Ishikawa (cell line): ENCODE results near the gene SLC25A13.

ENCODE experiments used
- CEBPB ChIP-seq: IDR thresholded peaks from 2 replicates; pipeline ENCODE4 v1.6.1; 2012
- CREB1 ChIP-seq: IDR thresholded peaks from 2 replicates; pipeline ENCODE4 v1.6.1; 2012; ENCODE audit warnings: low read depth
- EGR1 ChIP-seq: IDR thresholded peaks from 2 replicates; pipeline ENCODE4 v1.6.1; 2012
- EP300 ChIP-seq: IDR thresholded peaks from 2 replicates; pipeline ENCODE4 v1.6.1; 2012; ENCODE audit warnings: borderline replicate concordance
- FOXM1 ChIP-seq: IDR thresholded peaks from 2 replicates; pipeline ENCODE4 v1.6.1; 2012; ENCODE audit warnings: low read depth, borderline replicate concordance
- MAX ChIP-seq: IDR thresholded peaks from 2 replicates; pipeline ENCODE4 v1.6.1; 2012
- NFIC ChIP-seq: IDR thresholded peaks from 2 replicates; pipeline ENCODE4 v1.6.1; 2012
- RAD21 ChIP-seq: IDR thresholded peaks from 2 replicates; pipeline ENCODE4 v1.6.1; 2012; ENCODE audit warnings: low read depth
- REST ChIP-seq: IDR thresholded peaks from 2 replicates; pipeline ENCODE4 v1.6.1; 2012; ENCODE audit warnings: low read depth, mild to moderate bottlenecking
- TAF1 ChIP-seq: IDR thresholded peaks from 2 replicates; pipeline ENCODE4 v1.6.1; 2012; ENCODE audit warnings: low read depth, mild to moderate bottlenecking
- TCF12 ChIP-seq: IDR thresholded peaks from 2 replicates; pipeline ENCODE4 v1.6.1; 2012; ENCODE audit warnings: low read depth
- TEAD4 ChIP-seq: IDR thresholded peaks from 2 replicates; pipeline ENCODE4 v1.6.1; 2012
- USF1 ChIP-seq: IDR thresholded peaks from 2 replicates; pipeline ENCODE4 v1.6.1; 2012
- YY1 ChIP-seq: IDR thresholded peaks from 2 replicates; pipeline ENCODE4 v1.6.1; 2012; ENCODE audit warnings: low read depth
- ZBTB7A ChIP-seq: IDR thresholded peaks from 2 replicates; pipeline ENCODE4 v1.6.1; 2012; ENCODE audit warnings: low read depth

SLC25A13 gene

GRCh38 chr7:96097835-96098234, 224.1 kb downstream of the SLC25A13 start:
- TF ChIP-seq RAD21 (no peak), YY1 (no peak), ZBTB7A (no peak), EP300 (no peak), MAX (no peak), CREB1 (no peak), TCF12 (no peak), REST (no peak), FOXM1 (no peak), CEBPB (no peak), TEAD4 (no peak)

GRCh38 chr7:96093435-96093834, 228.5 kb downstream of the SLC25A13 start:
- TF ChIP-seq EGR1 (no peak), YY1 (no peak), TCF12 (no peak), RAD21 (no peak), REST (no peak), CEBPB (no peak), USF1 (no peak), EP300 (no peak), ZBTB7A (no peak), FOXM1 (no peak), TAF1 (no peak), MAX (no peak), TEAD4 (no peak), CREB1 (no peak), NFIC (no peak)

- no peak for TF ChIP-seq MAX
- TF ChIP-seq RAD21: no peak
- TF ChIP-seq REST: no peak
- TF ChIP-seq TAF1: no peak
- no peak for TF ChIP-seq YY1
- no peak for TF ChIP-seq EGR1
- TF ChIP-seq USF1: no peak
- TF ChIP-seq FOXM1: no peak
- TF ChIP-seq TEAD4: no peak
- TF ChIP-seq CEBPB: no peak
- no peak for TF ChIP-seq ZBTB7A
- TF ChIP-seq NFIC: no peak
- TF ChIP-seq CREB1: no peak
- no peak for TF ChIP-seq EP300
Measured at GRCh38 chr7:96090756-96091155, 231.1 kb downstream of the SLC25A13 start.

- no peak for TF ChIP-seq TEAD4
- TF ChIP-seq TAF1: no peak
- TF ChIP-seq EP300: no peak
Measured at GRCh38 chr7:96089511-96089910, 232.4 kb downstream of the SLC25A13 start.

- TF ChIP-seq REST (no peak), EGR1 (no peak), ZBTB7A (no peak), FOXM1 (no peak), TCF12 (no peak), RAD21 (no peak), TAF1 (no peak), NFIC (no peak), CREB1 (no peak)
Measured at GRCh38 chr7:96088579-96088978, 233.3 kb downstream of the SLC25A13 start.
